ENCODE data around the gene EXOSC6. TPM values are rescaled to one million over a fixed set of nuclear protein-coding genes. Genes with fewer than 3 reads are reported as not detected.
"Not testable (repeated sequence)": the region's sequence is repeated elsewhere in the genome, so short reads cannot be mapped to it uniquely, and the experiment has no call there.

The EXOSC6 gene
- total RNA-seq, 1 experiment from 2014 or later = 12.2 TPM

- H3K27me3 ChIP-seq, H3K4me3 ChIP-seq, H3K9me3 ChIP-seq, DNase-seq: not testable (repeated sequence)
- H3K36me3 ChIP-seq = peaks cover 12% of the 10 kb centered on the region
Measured at GRCh38 chr16:70223971-70224513, 27.7 kb downstream of the EXOSC6 start.

- peaks cover 12% of the 10 kb centered on the region for H3K36me3 ChIP-seq
- H3K4me3 ChIP-seq, H3K9me3 ChIP-seq, H3K27me3 ChIP-seq, DNase-seq: not testable (repeated sequence)
Measured at GRCh38 chr16:70223216-70223615, 28.5 kb downstream of the EXOSC6 start.

- not testable (repeated sequence) for H3K36me3 ChIP-seq, H3K9me3 ChIP-seq, H3K27me3 ChIP-seq, DNase-seq, H3K4me3 ChIP-seq
Measured at GRCh38 chr16:70222574-70222973, 29.2 kb downstream of the EXOSC6 start.

- not testable (repeated sequence) for DNase-seq, H3K4me3 ChIP-seq, H3K9me3 ChIP-seq, H3K36me3 ChIP-seq, H3K27me3 ChIP-seq
Measured at GRCh38 chr16:70218586-70218985, 33.2 kb downstream of the EXOSC6 start.

DNA sequence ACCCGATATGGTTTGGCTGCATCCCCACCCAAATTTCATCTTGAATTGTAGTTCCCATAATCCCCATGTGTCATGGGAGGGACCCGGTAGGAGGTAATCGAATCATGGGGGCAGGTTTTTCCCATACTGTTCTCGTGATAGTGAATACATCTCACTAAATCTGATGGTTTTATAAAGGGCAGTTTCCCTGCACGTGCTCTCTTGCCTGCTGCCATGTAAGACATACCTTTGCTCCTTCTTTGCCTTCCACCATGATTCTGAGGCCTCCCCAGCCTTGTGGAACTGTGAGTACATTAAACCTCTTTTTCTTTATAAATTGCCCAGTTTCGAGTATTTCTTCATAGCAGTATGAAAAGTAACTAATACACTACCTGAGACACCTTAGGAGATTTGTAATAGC lies 45.4 kb downstream of the EXOSC6 start:
- not testable (repeated sequence) for H3K27me3 ChIP-seq, H3K9me3 ChIP-seq, H3K4me3 ChIP-seq, DNase-seq, H3K36me3 ChIP-seq

DNA sequence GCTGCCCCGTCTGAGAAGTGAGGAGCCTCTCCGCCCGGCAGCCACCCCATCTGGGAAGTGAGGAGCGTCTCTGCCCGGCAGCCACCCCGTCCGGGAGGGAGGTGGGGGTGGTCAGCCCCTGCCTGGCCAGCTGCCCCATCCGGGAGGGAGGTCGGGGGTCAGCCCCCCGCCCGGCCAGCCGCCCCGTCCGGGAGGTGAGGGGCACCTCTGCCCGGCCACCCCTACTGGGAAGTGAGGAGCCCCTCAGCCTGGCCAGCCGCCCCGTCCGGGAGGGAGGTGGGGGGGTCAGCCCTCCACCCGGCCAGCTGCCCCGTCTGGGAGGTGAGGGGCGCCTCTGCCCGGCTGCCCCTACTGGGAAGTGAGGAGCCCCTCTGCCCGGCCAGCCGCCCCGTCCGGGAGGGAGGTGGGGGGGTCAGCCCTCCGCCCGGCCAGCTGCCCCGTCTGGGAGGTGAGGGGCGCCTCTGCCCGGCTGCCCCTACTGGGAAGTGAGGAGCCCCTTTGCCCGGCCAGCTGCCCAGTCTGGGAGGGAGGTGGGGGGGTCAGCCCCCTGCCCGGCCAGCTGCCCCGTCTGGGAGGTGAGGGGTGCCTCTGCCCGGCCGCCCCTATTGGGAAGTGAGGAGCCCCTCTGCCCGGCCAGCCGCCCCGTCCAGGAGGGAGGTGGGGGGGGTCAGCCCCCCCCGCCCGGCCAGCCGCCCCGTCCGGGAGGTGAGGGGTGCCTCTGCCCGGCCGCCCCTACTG lies 46.9 kb downstream of the EXOSC6 start:
- not testable (repeated sequence) for DNase-seq, H3K9me3 ChIP-seq, H3K36me3 ChIP-seq, H3K4me3 ChIP-seq, H3K27me3 ChIP-seq

DNA sequence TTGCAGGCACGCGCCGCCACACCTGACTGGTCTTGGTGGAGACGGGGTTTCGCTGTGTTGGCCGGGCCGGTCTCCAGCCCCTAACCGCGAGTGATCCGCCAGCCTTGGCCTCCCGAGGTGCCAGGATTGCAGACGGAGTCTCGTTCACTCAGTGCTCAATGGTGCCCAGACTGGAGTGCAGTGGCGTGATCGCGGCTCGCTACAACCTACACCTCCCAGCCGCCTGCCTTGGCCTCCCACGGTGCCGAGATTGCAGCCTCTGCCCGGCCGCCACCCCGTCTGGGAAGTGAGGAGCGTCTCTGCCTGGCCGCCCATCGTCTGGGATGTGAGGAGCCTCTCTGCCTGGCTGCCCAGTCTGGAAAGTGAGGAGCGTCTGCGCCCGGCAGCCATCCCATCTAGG lies 47.7 kb downstream of the EXOSC6 start:
- DNase-seq, H3K27me3 ChIP-seq, H3K9me3 ChIP-seq, H3K36me3 ChIP-seq, H3K4me3 ChIP-seq: not testable (repeated sequence)

DNA sequence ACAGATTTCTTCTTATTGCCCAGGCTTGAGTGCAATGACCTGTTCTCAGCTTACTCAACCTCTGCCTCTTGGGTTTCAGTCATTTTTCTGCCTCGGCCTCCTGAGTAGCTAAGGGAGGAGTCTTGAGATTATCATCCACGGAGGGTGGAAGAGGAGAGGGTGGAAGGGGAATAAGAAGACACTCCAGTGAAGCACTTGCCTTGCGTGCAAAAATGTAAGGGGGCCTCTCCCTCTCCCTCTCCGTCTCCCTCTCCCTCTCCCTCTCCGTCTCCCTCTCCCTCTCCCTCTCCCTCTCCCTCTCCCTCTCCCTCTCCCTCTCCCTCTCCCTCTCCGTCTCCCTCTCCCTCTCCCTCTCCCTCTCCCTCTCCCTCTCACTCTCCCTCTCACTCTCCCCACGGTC lies 48.2 kb downstream of the EXOSC6 start:
- H3K9me3 ChIP-seq, H3K4me3 ChIP-seq, H3K36me3 ChIP-seq, H3K27me3 ChIP-seq, DNase-seq: not testable (repeated sequence)

DNA sequence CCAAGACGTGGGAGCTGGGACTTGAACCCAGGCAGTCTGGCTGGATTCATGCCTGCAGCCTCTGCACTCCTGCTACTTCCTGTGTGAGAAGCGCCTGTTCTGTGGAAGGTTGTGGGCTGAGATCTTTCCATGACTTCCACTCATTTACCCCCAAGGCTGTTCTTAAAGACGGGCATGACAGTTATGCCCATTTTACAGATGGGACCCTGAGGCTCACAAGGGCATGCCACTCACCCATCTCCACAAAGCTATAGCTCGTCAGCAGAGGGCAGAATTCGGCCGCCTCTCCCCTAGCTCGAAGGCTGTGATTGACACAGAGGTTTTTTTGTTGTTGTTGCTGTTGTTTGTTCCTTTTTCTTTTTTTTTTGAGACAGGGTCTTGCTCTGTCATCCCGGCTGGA lies 51.7 kb downstream of the EXOSC6 start:
- not testable (repeated sequence) for H3K4me3 ChIP-seq, H3K9me3 ChIP-seq, DNase-seq

DNA sequence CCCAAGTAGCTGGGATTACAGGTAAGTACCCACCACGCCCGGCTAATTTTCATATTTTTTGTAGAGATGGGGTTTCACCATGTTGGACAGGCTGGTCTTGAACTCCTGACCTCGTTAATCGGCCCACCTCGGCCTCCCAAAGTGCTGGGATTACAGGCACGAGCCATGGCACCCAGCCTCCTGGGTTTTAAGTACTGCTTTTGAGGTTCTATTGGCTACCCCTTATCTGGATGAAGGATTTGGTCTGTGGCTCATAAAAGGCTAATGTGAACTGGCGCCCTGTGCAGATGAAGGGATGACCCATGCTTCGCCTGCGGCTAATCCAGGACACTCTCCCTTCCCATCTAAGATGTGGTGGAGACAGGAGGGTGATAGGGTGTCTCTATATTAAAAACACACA lies 52.6 kb downstream of the EXOSC6 start:
- not testable (repeated sequence) for H3K36me3 ChIP-seq, H3K27me3 ChIP-seq, DNase-seq, H3K4me3 ChIP-seq, H3K9me3 ChIP-seq

More for the DNA sequence above, 51.7 kb downstream of the EXOSC6 start:
- not testable (repeated sequence) for H3K27me3 ChIP-seq, H3K36me3 ChIP-seq

DNA sequence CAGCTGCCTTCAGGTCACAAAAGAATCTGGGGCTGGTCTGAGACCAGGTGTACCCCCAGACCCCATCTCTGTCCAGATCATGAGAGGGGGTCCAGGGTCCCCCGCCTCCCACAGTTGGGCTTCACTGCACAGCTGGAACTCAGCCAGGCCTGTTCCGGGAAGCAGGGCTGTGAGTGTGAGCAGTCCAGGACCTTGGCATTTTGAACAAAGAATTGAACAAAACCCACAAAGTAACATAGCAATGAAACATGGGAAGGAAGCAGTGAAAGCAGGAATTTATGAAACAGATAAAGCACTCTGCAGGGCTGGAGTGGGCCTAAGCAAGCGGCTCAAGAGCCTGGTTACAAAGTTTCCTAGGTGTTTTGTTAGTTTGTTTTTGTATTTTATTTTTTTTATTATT lies 53.1 kb downstream of the EXOSC6 start:
- not testable (repeated sequence) for H3K9me3 ChIP-seq, H3K4me3 ChIP-seq, H3K36me3 ChIP-seq, H3K27me3 ChIP-seq, DNase-seq

DNA sequence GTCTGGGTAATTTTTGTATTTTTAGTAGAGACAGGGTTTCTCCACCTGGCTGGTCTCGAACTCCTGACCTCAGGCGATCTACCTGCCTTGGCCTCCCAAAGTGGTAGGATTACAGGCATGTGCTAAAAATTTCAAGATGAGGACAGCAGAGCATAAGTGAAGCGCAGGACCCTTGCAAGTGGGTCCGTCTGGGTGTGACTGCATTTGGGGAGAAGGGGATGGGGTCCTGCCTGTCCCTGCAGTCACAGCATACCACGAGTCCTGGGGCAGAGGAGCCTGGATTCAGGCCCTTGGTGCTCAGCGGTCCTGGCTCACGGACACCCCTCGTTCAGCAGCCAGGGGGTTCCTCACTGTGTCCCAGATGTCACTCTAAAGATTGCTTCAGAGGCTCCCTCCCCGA lies 53.5 kb downstream of the EXOSC6 start:
- not testable (repeated sequence) for DNase-seq, H3K9me3 ChIP-seq, H3K27me3 ChIP-seq, H3K4me3 ChIP-seq, H3K36me3 ChIP-seq

DNA sequence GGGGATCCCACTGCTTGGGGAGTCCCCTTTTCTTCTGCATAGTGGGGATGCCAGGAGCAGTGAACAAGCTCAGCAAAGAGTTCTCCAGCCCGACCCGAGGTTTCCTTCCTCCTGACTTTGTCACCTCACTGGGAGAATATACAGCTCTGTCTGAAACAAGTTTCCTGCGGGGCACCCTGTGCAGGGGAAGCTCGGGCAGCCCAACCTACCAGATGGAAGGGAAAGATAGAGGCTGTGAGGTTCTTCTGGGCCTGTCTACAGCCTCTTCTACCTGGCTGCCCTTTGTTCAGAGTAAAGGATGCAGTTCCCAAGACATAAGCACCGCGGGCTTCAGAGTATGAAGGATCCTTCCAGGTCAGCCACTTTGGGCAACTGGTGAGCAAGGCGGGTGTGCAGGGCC lies 54.1 kb downstream of the EXOSC6 start:
- H3K9me3 ChIP-seq, H3K36me3 ChIP-seq, H3K4me3 ChIP-seq, DNase-seq, H3K27me3 ChIP-seq: not testable (repeated sequence)

Other genes with a start within 250 kb of the EXOSC6 start
- 3.8 and 6.6 TPM in 2 replicates for gene PDPR, start 137.6 kb downstream of the EXOSC6 start, total RNA-seq (2014; rRNA removed; shearing (Covaris generic); ENCODE audit: low replicate concordance)
- gene CLEC18C, start 78.2 kb downstream of the EXOSC6 start, total RNA-seq (2014; rRNA removed; shearing (Covaris generic); ENCODE audit: low replicate concordance) = 0.16 TPM in 1 of 2 replicates, not detected in the other
- gene AARS1, start 37.6 kb upstream of the EXOSC6 start, total RNA-seq (2014; rRNA removed; shearing (Covaris generic); ENCODE audit: low replicate concordance) = 125 and 174 TPM in 2 replicates
- gene DDX19B, start 47.2 kb upstream of the EXOSC6 start, total RNA-seq (2014; rRNA removed; shearing (Covaris generic); ENCODE audit: low replicate concordance) = 7.9 and 27.3 TPM in 2 replicates
- 31.1 and 62.2 TPM in 2 replicates for gene DDX19A, start 95.0 kb upstream of the EXOSC6 start, total RNA-seq (2014; rRNA removed; shearing (Covaris generic); ENCODE audit: low replicate concordance)
- gene ST3GAL2, start 187.2 kb upstream of the EXOSC6 start, total RNA-seq (2014; rRNA removed; shearing (Covaris generic); ENCODE audit: low replicate concordance) = 8.9 and 9.2 TPM in 2 replicates
- 1.0 and 6.3 TPM in 2 replicates for gene FCSK, start 202.7 kb upstream of the EXOSC6 start, total RNA-seq (2014; rRNA removed; shearing (Covaris generic); ENCODE audit: low replicate concordance)

Measured in MG63 (cell line).